H1 (cell line): ENCODE results near the gene SLC7A5. TPM values are rescaled to one million over a fixed set of nuclear protein-coding genes. Genes with fewer than 3 reads are reported as not detected.

Experiments used
- CTCF ChIA-PET: fragments of 300-600 bp; sonication (Branson Sonifier 250); formaldehyde crosslinking; loops from one replicate; lab custom pipeline; 2021; ENCODE audit not compliant: partially characterized antibody; lab: Charles Lee
- POLR2A ChIA-PET: fragments of 300-600 bp; sonication (Branson Sonifier 250); formaldehyde crosslinking; loops from one replicate; lab custom pipeline; 2021; ENCODE audit warnings: inconsistent platforms; ENCODE audit not compliant: partially characterized antibody; lab: Charles Lee
- DNase-seq, 2 experiments: peaks; one replicate each; pipeline versions ENCODE4 v3.0.0 to v3.0.0-alpha.2; 2010 to 2022; ENCODE audit warnings: low spot score in 2 of 2, low read depth in 1 of 2, mixed read lengths in 1 of 2
- FAIRE-seq: peaks from 2 replicates; lab custom pipeline; 2011; peaks lifted over from hg19 to GRCh38; lab: Jason Lieb, UNC
- H2AFZ ChIP-seq: 2 replicates; pipeline ENCODE4 v1.8.1; 2012; ENCODE audit warnings: low read length, inconsistent platforms
- H2AK5ac ChIP-seq: 2 replicates; pipeline ENCODE4 v1.6.1; 2013; ENCODE audit warnings: low read depth, low read length
- H2BK120ac ChIP-seq: replicated peaks from 2 replicates; pipeline ENCODE3; 2013; ENCODE audit warnings: low read depth, low read length, inconsistent platforms
- H2BK12ac ChIP-seq: 2 replicates; pipeline ENCODE4 v1.6.1; 2013; ENCODE audit warnings: low read depth, low read length
- H2BK15ac ChIP-seq: 2 replicates; pipeline ENCODE4 v1.6.1; 2013; ENCODE audit warnings: low read length
- H2BK20ac ChIP-seq: 2 replicates; pipeline ENCODE4 v1.6.1; 2013; ENCODE audit warnings: low read length
- H2BK5ac ChIP-seq: 2 replicates; pipeline ENCODE4 v1.6.1; 2013; ENCODE audit warnings: low read depth, low read length
- H3K14ac ChIP-seq: 2 replicates; pipeline ENCODE4 v1.6.1; 2013; ENCODE audit warnings: inconsistent platforms; ENCODE audit not compliant: insufficient read length
- H3K18ac ChIP-seq: 2 replicates; pipeline ENCODE4 v1.6.1; 2013; ENCODE audit warnings: low read length; ENCODE audit errors: extremely low read depth
- H3K23ac ChIP-seq: 2 replicates; pipeline ENCODE4 v1.6.1; 2013; ENCODE audit warnings: inconsistent platforms; ENCODE audit not compliant: insufficient read length
- H3K23me2 ChIP-seq: 2 replicates; pipeline ENCODE4 v1.6.1; 2013; ENCODE audit warnings: low read depth, low read length
- H3K27ac ChIP-seq: 2 replicates; pipeline ENCODE4 v1.6.1; 2011; ENCODE audit warnings: low read depth, low read length, inconsistent platforms
- H3K27me3 ChIP-seq, 4 experiments: replicated peaks in 1 of 4; 1 replicate in 1 of 4; 2 replicates in 3 of 4; pipeline versions ENCODE4 v1.6.1 to v1.8.1; 2011 to 2013; ENCODE audit warnings: low read length in 3 of 4, mild to moderate bottlenecking in 3 of 4, inconsistent platforms in 2 of 4, mixed read lengths in 2 of 4, moderate library complexity in 1 of 4; ENCODE audit not compliant: control insufficient read depth in 3 of 4, insufficient read depth in 3 of 4; ENCODE audit errors: extremely low read depth in 1 of 4
- H3K36me3 ChIP-seq, 4 experiments: 2 replicates each; pipeline versions ENCODE4 v1.6.1 to v1.8.1; 2011 to 2013; ENCODE audit warnings: mild to moderate bottlenecking in 4 of 4, low read length in 3 of 4, moderate library complexity in 2 of 4, control low read depth in 1 of 4, inconsistent platforms in 1 of 4; ENCODE audit not compliant: insufficient read depth in 4 of 4, control insufficient read depth in 2 of 4
- H3K4ac ChIP-seq: replicated peaks from 2 replicates; pipeline ENCODE3; 2013; ENCODE audit warnings: low read length, low read depth, mixed read lengths, inconsistent platforms; ENCODE audit not compliant: insufficient read length
- H3K4me1 ChIP-seq, 4 experiments: replicated peaks in 1 of 4; 1 replicate in 1 of 4; 2 replicates in 3 of 4; pipeline versions ENCODE4 v1.6.1 to v1.8.1; 2011 to 2013; ENCODE audit warnings: low read length in 3 of 4, inconsistent platforms in 2 of 4, mixed read lengths in 1 of 4; ENCODE audit not compliant: insufficient read depth in 4 of 4, control insufficient read depth in 3 of 4
- H3K4me2 ChIP-seq, 2 experiments: 2 replicates each; pipeline versions ENCODE4 v1.6.1 to v1.8.1; 2011 to 2013; ENCODE audit warnings: low read depth in 2 of 2, low read length in 2 of 2, control low read depth in 1 of 2, inconsistent platforms in 1 of 2, mild to moderate bottlenecking in 1 of 2; ENCODE audit not compliant: insufficient read depth in 1 of 2
- H3K4me3 ChIP-seq, 4 experiments: fragments of 200-600, 300-600 bp in 1 of 4; sonication (generic), shearing (Covaris generic), sonication (Bioruptor Twin) in 1 of 4; 2 replicates each; pipeline versions ENCODE4 v1.5.1 to v1.8.1; 2011 to 2016; ENCODE audit warnings: low read length in 4 of 4, low read depth in 3 of 4, control low read depth in 2 of 4, inconsistent platforms in 2 of 4, mild to moderate bottlenecking in 2 of 4, mixed read lengths in 1 of 4, moderate library complexity in 1 of 4; ENCODE audit not compliant: insufficient read depth in 2 of 4; ENCODE audit errors: extremely low read depth in 1 of 4
- H3K56ac ChIP-seq: replicated peaks from 2 replicates; pipeline ENCODE3; 2013; ENCODE audit warnings: low read depth, mild to moderate bottlenecking, mixed read lengths, low read length, inconsistent platforms; ENCODE audit not compliant: insufficient read length
- H3K79me1 ChIP-seq: 2 replicates; pipeline ENCODE4 v1.6.1; 2013; ENCODE audit warnings: low read depth, low read length, control low read depth
- H3K79me2 ChIP-seq, 2 experiments: 2 replicates each; pipeline versions ENCODE4 v1.6.1 to v1.8.1; 2012 to 2013; ENCODE audit warnings: low read length in 2 of 2, mild to moderate bottlenecking in 2 of 2, inconsistent platforms in 1 of 2; ENCODE audit not compliant: insufficient read depth in 2 of 2, control insufficient read depth in 1 of 2
- H3K9ac ChIP-seq, 4 experiments: replicated peaks in 1 of 4; 1 replicate in 1 of 4; 2 replicates in 3 of 4; pipeline versions ENCODE4 v1.6.1 to v1.8.1; 2011 to 2013; ENCODE audit warnings: low read depth in 3 of 4, low read length in 3 of 4, control low read depth in 2 of 4, mild to moderate bottlenecking in 2 of 4, moderate library complexity in 2 of 4, inconsistent platforms in 1 of 4; ENCODE audit errors: extremely low read depth in 1 of 4
- H3K9me3 ChIP-seq, 2 experiments: 2 replicates each; pipeline versions ENCODE4 v1.6.1 to v1.8.1; 2012 to 2013; ENCODE audit warnings: mild to moderate bottlenecking in 2 of 2, moderate library complexity in 2 of 2, control low read depth in 1 of 2, inconsistent platforms in 1 of 2, low read depth in 1 of 2, low read length in 1 of 2, mixed read lengths in 1 of 2; ENCODE audit not compliant: insufficient read depth in 2 of 2
- H4K20me1 ChIP-seq, 2 experiments: replicated peaks in 1 of 2; 2 replicates each; pipeline versions ENCODE3 to v1.8.1; 2011 to 2013; ENCODE audit warnings: inconsistent platforms in 2 of 2, low read length in 2 of 2, mild to moderate bottlenecking in 1 of 2; ENCODE audit not compliant: insufficient read depth in 2 of 2, control insufficient read depth in 1 of 2
- H4K5ac ChIP-seq: 2 replicates; pipeline ENCODE4 v1.6.1; 2013; ENCODE audit warnings: low read length, low read depth, mixed read lengths, inconsistent platforms; ENCODE audit not compliant: insufficient read length
- H4K8ac ChIP-seq: 2 replicates; pipeline ENCODE4 v1.8.0; 2013; ENCODE audit warnings: mild to moderate bottlenecking, moderate library complexity, low read length, inconsistent platforms; ENCODE audit not compliant: insufficient read depth; ENCODE audit errors: extremely low read depth
- H4K91ac ChIP-seq: replicated peaks from 2 replicates; pipeline ENCODE3; 2013; ENCODE audit warnings: low read length, mixed read lengths, inconsistent platforms; ENCODE audit not compliant: insufficient read length
- ATF2 ChIP-seq: IDR thresholded peaks from 2 replicates; pipeline ENCODE4 v1.6.1; 2012; ENCODE audit warnings: low read length, inconsistent platforms
- CHD2 ChIP-seq: IDR thresholded peaks from 2 replicates; pipeline ENCODE4 v1.6.1; 2012; ENCODE audit warnings: low read length, improper control_type of control experiment
- CTCF ChIP-seq, 3 experiments: IDR thresholded peaks; 1 replicate in 2 of 3; 2 replicates in 1 of 3; pipeline versions ENCODE4 v1.5.1 to v1.6.1; 2011; ENCODE audit warnings: low read length in 3 of 3, mild to moderate bottlenecking in 3 of 3, inconsistent platforms in 2 of 3, low read depth in 1 of 3, moderate library complexity in 1 of 3; ENCODE audit not compliant: insufficient read depth in 1 of 3; ENCODE audit errors: control extremely low read depth in 1 of 3
- KDM1A ChIP-seq: fragments of 200-600, 300-600 bp; sonication (generic); IDR thresholded peaks from 2 replicates; pipeline ENCODE4 v1.7.1; 2016; ENCODE audit warnings: mild to moderate bottlenecking, low read length, borderline replicate concordance
- RBBP5 ChIP-seq: IDR thresholded peaks from 2 replicates; pipeline ENCODE4 v1.7.1; 2012; ENCODE audit warnings: low read depth, mild to moderate bottlenecking, inconsistent platforms, low read length, moderate library complexity, borderline replicate concordance
- SIN3A ChIP-seq, 2 experiments: IDR thresholded peaks in 1 of 2; conservative IDR thresholded peaks in 1 of 2; 2 replicates each; pipeline ENCODE4 v1.6.1; 2011 to 2012; ENCODE audit warnings: low read length in 2 of 2, improper control_type of control experiment in 1 of 2, low read depth in 1 of 2, mild to moderate bottlenecking in 1 of 2
- SIX5 ChIP-seq: IDR thresholded peaks from 2 replicates; pipeline ENCODE4 v1.6.1; 2011; ENCODE audit warnings: mild to moderate bottlenecking, low read depth, low read length
- SUZ12 ChIP-seq: fragments of 200-600 bp; sonication (generic); IDR thresholded peaks from 2 replicates; pipeline ENCODE4 v1.6.1; 2012; ENCODE audit warnings: mild to moderate bottlenecking, inconsistent platforms, low read length, moderate library complexity, mixed read lengths
- TEAD4 ChIP-seq: IDR thresholded peaks from 2 replicates; pipeline ENCODE4 v1.6.1; 2012; ENCODE audit warnings: low read depth, low read length, inconsistent platforms, mixed read lengths
- WGBS, 2 experiments: shearing (Covaris generic) in 1 of 2; methylation state at CpG; one replicate each; pipeline versions ENCODE4 v1.1.6 to v1.1.7; 2013 to 2015; ENCODE audit warnings: low lambda C conversion rate in 2 of 2, mixed read lengths in 2 of 2, inconsistent platforms in 1 of 2, low coverage in 1 of 2, missing lambda C conversion rate in 1 of 2; ENCODE audit not compliant: insufficient replicate concordance in 2 of 2, insufficient coverage in 1 of 2, insufficient read length in 1 of 2; ENCODE audit errors: extremely low coverage in 1 of 2, missing lambda C conversion rate in 1 of 2; 5-methylcytosine and 5-hydroxymethylcytosine counted together
- polyA plus RNA-seq, 7 experiments: library from polyadenylated mRNA; depleted of rRNA in 3 of 7; stranded (reverse) in 5 of 7; unstranded in 2 of 7; fragments of >200 nt in 5 of 7; fragments of 200-250 nt in 2 of 7; gene quantifications; 1 replicate in 5 of 7; 2 replicates in 1 of 7; 4 replicates in 1 of 7; pipeline versions ENCODE4 v1.2.1 to v1.2.3, GENCODE V29; 2011 to 2013; ENCODE audit warnings: missing spikeins in 2 of 7, mixed read lengths in 2 of 7
- total RNA-seq: library from RNA; stranded (reverse); fragmentation: NEBNext Ultra II Directional; extraction: Animal tissue kit (Norgen Biotek cat#: 25700); gene quantifications from 2 replicates; pipeline ENCODE4 v1.2.1, GENCODE V29; 2021

Gene SLC7A5
- total and polyA plus RNA-seq, 2 of the 8 experiments (the other 6 are each of a cell fraction or from before 2014, with no cell fraction given), result 68.2 to 341 TPM

GRCh38 chr16:87835882-87836331, 33.4 kb downstream of the SLC7A5 start:
- H3K23ac ChIP-seq, result no peak overlapping the region
- H2AFZ ChIP-seq, result no peak overlapping the region
- no peak overlapping the region for H4K5ac ChIP-seq
- no peak overlapping the region for H3K4ac ChIP-seq
- H2BK15ac ChIP-seq, result no peak overlapping the region
- H3K4me2 ChIP-seq, result no peak overlapping the region
- no peak overlapping the region for H4K91ac ChIP-seq
- peaks cover 1 to 3% of the 10 kb centered on the region in 2 experiments for H4K20me1 ChIP-seq
- H3K4me1 ChIP-seq, result no peaks in the 10 kb centered on the region; a peak in 1 of 7 replicates
- no peaks in the 10 kb centered on the region for H3K27me3 ChIP-seq
- no peak overlapping the region for H2BK120ac ChIP-seq
- H3K9me3 ChIP-seq, result no peaks in the 10 kb centered on the region
- peaks cover 9 to 80% (median 51%) of the 10 kb centered on the region in 4 experiments; a peak in 6 of 8 replicates for H3K36me3 ChIP-seq
- no peak overlapping the region for H3K27ac ChIP-seq
- no peak overlapping the region for H2BK5ac ChIP-seq
- DNase-seq, result no peak
- no peak overlapping the region for H4K8ac ChIP-seq
- no peak overlapping the region for H3K18ac ChIP-seq
- H3K23me2 ChIP-seq, result no peaks in the 10 kb centered on the region
- H2AK5ac ChIP-seq, result no peak overlapping the region
- no peaks in the 10 kb centered on the region for H3K79me2 ChIP-seq
- no peak overlapping the region for H3K56ac ChIP-seq
- H2BK20ac ChIP-seq, result no peak overlapping the region
- CTCF ChIA-PET, result interaction anchor here (0.7 to 9.8 kb wide), 11 partner anchors 7 to 455 kb away, joined by 3 to 115 read pairs (median 4); no protein-coding TSS in a partner anchor
- no peak overlapping the region for H3K4me3 ChIP-seq
- H3K9ac ChIP-seq, result no peak overlapping the region
- no peak overlapping the region for H3K14ac ChIP-seq
- no peak for FAIRE-seq
- POLR2A ChIA-PET, result interaction anchor here (1.5 to 27.1 kb wide), 8 partner anchors 9 to 57 kb away, joined by 4 to 507 read pairs (median 15); partner anchors contain the start of gene SLC7A5
- no peak overlapping the region for H2BK12ac ChIP-seq
- 86% methylated on average over 8 of the region's 20 CpGs; no CpG with 5 or more reads in 1 of the 2 experiments for WGBS, 2 experiments
- no peaks in the 10 kb centered on the region; the same call in none of the 2 replicates for H3K79me1 ChIP-seq
- TF ChIP-seq SIN3A (conservative IDR thresholded peaks at IDR 0.05 in 1 of 2, IDR thresholded peaks at IDR 0.05 in 1 of 2; ENCODE audit: low read depth in 1 of 2, low read length in 2 of 2) (no peak), KDM1A (no peak), SUZ12 (no peak), ATF2 (no peak), SIX5 (no peak), CHD2 (no peak), CTCF (IDR thresholded peaks at IDR 0.05; ENCODE audit: control extremely low read depth in 1 of 3, insufficient read depth in 1 of 3, low read depth in 1 of 3, low read length in 3 of 3) (no peak), TEAD4 (no peak), RBBP5 (no peak)
